GM13976 (cell line): ENCODE measurements around the gene GALC.

Experiments used
- DNase-seq: peaks from one replicate; pipeline ENCODE4 v3.0.0; 2012; ENCODE audit warnings: low spot score
- CTCF ChIP-seq: IDR thresholded peaks from 2 replicates; pipeline ENCODE4 v1.5.1; 2012; ENCODE audit warnings: borderline replicate concordance, mild to moderate bottlenecking; ENCODE audit not compliant: insufficient read depth; ENCODE audit errors: extremely low read depth, missing control alignments, control extremely low read depth
- in situ Hi-C: fragments of 300-500 bp; cut with MboI; formaldehyde crosslinking; loops from one replicate; pipeline ENCODE4 v1.12.0; 2022; ENCODE audit warnings: low sequenced_read_pairs, mixed read lengths, inconsistent platforms; ENCODE audit not compliant: unreplicated experiment

Gene GALC

GRCh38 chr14:88003425-88003824 is 10.4 kb upstream of the GALC start:
- TF ChIP-seq CTCF, result no peak
- DNase-seq, result no peak
- in situ Hi-C loops, result no loop called here

GRCh38 chr14:88002421-88003075 is 9.6 kb upstream of the GALC start:
- no peak for DNase-seq
- in situ Hi-C loops, result no loop called here
- TF ChIP-seq CTCF, result no peak

DNA sequence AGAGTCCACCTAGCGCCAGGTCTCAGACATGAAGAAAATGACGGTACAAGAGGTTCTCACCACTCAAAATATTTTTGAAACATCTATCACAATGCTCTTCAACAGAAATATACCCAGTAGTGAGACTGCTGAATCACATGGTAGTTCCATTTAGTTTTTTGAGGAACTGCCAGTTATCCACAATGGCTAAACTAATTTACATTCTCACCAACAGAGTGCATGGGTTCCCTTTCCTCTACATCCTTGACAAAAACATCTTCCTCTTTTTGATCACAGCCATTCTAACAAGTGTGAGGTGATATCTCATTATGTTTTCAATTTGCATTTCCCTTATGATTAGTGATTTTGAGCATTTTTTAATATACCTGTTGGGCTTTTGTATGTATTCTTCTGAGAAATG is 6.3 kb upstream of the GALC start:
- no peak for DNase-seq
- in situ Hi-C loops, result no loop called here
- no peak for TF ChIP-seq CTCF

DNA sequence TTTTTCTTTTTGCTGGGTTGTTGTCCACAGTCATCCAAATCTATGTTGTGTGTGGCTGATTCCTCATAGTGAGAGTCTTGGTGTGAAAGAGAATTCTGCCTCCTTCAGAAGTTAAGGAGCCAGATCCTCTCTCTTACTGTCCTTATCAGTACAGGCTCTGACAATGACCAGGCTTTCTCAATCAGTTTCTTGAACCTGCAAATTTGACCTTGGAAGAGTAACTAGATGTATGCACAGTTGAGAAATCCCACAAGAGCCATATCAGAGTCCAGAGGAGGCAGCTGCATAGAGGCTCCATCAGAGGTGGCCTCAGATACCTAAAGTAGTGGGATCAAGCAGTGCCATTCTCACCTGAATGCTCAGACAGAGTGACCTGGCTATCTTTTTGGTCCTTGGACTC is 5.5 kb upstream of the GALC start:
- in situ Hi-C loops, result no loop called here
- TF ChIP-seq CTCF, result no peak
- DNase-seq, result no peak

DNA sequence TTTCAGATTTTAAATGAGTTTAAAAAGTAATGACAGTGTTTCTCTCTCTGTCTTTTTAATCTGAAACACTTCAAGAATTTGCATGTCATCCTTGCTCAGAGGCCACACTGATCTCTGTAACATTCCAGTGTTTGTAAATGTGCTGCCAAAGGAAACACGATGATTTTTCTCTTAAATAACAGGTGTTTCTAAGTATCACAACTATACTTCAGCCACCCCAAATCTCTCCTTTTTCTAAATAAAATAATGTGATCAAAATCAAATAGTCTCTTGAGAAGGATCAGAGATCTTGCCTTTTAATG is 3.3 kb upstream of the GALC start:
- DNase-seq, result no peak
- in situ Hi-C loops, result no loop called here

DNA sequence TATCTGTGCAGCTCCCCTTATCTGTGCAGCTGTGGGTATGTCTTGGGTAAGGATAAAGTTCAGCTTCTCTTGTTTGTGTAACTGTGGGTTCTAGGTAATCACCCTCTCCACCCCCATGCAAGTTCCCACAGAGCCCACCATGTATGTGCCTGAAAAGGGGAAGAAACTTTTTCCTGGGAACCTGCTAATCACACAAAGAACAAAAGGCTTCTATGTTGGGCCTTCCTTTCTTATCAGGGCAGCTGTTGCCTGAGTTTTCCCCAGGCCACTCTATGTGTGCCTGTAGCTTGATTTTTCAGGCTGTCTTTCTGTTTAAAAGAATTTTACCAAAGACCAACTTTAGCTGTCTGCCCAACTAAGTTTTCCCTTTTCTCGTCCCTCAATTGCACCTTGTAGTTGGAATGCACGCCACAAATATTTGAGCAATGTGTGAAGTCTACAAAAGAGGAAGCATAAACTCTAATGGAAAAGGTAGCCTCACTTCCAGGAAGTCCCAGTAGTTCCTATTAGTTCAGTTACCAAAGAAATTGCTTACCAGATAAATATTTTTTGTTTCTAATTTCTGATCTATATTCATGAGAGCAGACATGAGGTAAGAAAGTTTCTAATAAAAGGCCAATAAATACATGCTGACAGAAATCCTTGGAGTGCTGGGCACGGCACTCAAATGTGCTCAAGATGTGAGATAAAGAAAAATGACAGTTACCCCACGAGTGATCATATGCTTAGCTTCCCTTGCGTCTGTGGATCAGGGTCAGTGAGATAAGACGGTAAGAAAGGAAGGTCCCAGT is 2.7 kb upstream of the GALC start:
- TF ChIP-seq CTCF, result no peak
- in situ Hi-C loops, result no loop called here
- DNase-seq, result no peak

More for the DNA sequence above, 3.3 kb upstream of the GALC start:
- no peak for TF ChIP-seq CTCF
